Heart left ventricle (tissue), 13 donors: ENCODE data around the gene SCLY.

Experiments used
- CTCF ChIP-seq, 12 donors: fragments of 200-600 bp; sonication (generic) in 4 of 12; IDR thresholded peaks; one replicate each; pipeline versions ENCODE4 v1.5.0 to v1.8.0; 2018 to 2022; ENCODE audit warnings: antibody characterized with exemption in 12 of 12, mild to moderate bottlenecking in 5 of 12
- POLR2A ChIP-seq, 2 donors: fragments of 450-650 bp; IDR thresholded peaks; one replicate each; pipeline ENCODE4 v1.6.1; 2017; ENCODE audit warnings: antibody characterized with exemption in 2 of 2, mild to moderate bottlenecking in 2 of 2, moderate library complexity in 2 of 2
- donor health status: ischemic (EF 13 %, LVEDD 7.1; RV severe dilation, severe dysfunction).
- donor health status: DM: no; HTN: yes; CAD: no.
- donor health status: DM: no; HTN: no; CAD: no.
- donor health status: ischemic (EF 25% LVEDD 6.9; RV normal size, moderate dysfunction).
- donor health status: ischemic (EF 25% LVEDD 5.7; RV mildly dilated, moderate dysfunction).
- donor health status: ischemic (EF 35%, LVEDD 5.7; RV mildly dilated, moderate dysfunction).
- donor health status: nonischemic (EF 11% LVEDD 7.7; RV severe dilation, severe dysfunction).
- donor health status: DM: yes; HTN: yes; CAD: no.
- donor health status: PGD.
- donor health status: ischemic (EF 29% LVEDD 5.4; RV normal size, mild dysfunction).
- donor health status: nonischemic (EF 23%, LVEDD 6.1; RV moderate dilation, normal function).

GRCh38 chr2:238103465-238104225 is 42.8 kb downstream of the SCLY start:
- no peak for TF ChIP-seq CTCF (IDR thresholded peaks at IDR 0.05)
- no peak for TF ChIP-seq POLR2A (IDR thresholded peaks at IDR 0.05)
